ENCODE data around the gene FIGNL2.
A peak's percentile ranks its signal among the peaks of the same experiment; 100 is the strongest.

The FIGNL2 gene

DNA sequence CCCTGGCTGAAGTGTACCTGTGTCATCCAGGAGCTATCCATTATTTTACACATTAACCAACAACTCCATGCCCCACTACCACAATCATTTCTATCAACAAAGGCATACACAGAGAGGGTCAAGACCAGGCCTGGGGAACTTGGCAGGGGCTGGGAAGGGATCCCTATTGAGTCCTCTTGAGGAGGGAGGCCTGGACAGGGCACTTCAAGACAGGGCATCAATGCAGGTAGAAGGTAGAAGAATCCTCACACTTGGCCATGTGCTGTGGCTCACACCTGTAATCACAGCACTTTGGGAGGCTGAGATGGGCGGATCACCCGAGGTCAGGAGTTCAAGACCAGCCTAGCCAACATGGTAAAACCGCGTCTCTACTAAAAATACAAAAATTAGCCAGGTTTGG, 26.0 kb upstream of the FIGNL2 start:
- DNase-seq (ENCODE audit: low spot score) = no peak

DNA sequence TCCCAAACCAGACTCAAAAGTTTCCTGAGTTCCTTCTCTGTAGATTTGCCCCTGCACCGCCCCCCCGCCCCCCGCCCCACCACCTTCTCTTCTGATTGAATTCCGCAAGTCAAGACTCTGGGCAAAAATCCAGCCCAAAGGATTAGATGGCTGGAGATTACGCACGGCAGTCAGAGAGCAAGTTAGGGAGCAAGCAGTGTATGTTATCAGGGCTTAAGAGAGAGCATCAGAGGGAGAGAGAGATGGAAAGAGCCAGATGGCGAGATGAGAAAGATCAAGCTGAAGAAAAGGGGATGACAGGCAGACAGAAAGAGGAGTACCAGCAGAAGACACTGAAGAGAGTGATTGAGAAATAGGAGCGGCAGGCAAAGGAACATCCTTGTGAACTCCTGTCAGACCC, 25.5 kb upstream of the FIGNL2 start:
- no peak for DNase-seq (ENCODE audit: low spot score)

DNA sequence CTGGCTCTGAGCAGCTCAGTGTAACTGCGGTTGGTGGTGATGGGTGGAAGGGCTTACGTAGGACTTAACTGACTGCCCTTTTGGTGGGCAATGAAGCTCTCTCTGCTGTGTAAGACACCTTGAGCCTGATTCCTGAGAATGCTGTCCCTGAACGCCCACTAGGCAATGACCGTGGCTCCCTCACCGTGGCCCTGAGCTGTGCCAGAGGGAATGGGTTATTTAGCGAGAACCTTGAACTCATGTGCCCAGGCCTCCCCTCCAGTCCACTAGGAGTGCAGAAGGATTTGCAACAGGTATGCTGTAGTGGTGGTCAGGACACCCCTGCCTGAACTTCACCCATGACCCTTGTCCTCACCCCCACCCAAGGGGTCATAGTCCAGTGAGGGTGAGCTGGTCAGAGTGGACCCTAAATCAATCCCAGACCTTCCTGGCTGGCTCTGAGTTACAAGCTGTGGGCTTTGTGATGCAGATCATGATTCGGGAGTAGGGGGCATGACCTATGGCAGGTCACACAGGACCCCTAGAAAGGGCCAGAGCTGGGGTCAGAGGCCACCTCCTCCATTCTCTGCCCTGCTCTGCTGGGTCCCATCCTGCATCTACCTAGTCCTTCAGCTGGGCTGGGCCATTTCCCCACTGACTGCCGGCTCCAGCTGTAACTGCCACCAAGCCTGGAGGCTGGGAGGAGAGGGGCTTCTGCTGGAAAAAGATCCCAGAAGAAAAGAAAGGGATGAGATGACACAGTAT, 24.9 kb upstream of the FIGNL2 start:
- DNase-seq (ENCODE audit: low spot score) = no peak

DNA sequence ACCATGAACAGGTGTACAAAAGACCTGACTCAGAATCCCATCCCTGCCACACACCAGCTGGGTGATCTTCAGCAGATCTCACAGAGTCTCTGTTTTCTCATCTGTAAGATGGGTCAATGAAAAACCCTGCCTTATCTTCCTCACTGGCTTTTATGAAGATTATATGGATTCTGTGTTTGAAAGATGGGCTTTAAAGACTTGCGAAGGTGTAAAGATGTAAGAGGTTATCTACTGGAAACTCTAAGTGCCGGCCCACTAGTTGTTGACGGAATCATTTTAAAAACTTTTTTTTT, 24.1 kb upstream of the FIGNL2 start:
- no peak for DNase-seq (ENCODE audit: low spot score)

DNA sequence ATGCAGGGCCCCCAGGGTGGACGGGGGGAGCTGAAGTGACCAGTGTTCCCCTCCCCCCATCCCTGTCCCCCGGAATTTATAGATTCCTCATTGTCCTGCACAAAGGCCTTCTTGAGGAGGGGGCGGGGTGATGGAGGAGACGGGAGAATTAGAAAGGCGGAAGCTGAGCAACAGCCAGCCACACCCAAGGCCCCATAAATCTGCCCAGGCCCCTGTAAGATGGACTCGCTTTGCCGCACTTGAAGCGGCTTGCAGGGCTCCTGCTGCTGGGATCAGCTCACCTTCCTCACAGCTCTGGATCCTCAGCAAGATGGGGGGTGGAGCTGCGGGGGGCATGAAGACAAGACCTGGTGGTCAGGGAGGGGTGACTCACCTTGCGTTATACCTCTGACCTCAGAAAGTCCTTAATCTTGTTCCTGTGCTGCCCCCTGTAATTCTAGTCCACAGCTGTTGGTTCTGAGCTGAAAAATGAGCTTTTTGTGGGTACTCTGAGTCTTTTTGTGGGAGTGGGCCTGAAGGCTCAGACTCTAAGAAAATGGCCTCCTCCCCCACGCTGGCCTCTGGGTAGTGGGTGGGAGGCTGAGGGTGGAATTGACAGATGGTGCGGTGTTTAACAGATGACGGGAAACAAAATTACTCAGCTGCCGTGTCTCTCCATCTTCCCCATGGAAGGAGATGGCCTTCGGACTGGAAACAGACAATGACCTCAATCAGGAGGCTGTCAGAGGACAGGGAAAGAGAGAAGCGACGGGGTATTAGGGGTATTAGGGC, 23.6 kb upstream of the FIGNL2 start:
- DNase-seq (ENCODE audit: low spot score) = no peak

DNA sequence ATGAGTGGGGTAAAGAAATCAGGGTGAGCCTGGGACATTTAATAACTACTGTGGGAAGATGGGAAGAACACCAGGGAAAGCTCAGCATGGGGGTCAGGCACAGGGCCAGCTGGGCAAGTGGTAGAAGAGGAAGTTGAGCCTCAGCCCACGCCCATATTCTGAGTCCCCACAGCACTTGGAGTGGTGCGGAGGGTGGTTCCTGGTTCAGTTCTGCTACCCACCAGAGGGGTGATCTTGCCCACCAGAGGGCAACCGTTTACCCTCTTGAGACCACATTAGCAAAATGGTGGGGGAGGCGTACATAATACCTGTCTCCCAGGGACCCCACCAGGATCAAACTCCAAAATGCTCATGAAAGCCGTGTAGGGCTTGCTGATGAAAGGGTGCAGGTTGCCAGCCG, 22.6 kb upstream of the FIGNL2 start:
- peak; percentile 27 for DNase-seq (ENCODE audit: low spot score)

DNA sequence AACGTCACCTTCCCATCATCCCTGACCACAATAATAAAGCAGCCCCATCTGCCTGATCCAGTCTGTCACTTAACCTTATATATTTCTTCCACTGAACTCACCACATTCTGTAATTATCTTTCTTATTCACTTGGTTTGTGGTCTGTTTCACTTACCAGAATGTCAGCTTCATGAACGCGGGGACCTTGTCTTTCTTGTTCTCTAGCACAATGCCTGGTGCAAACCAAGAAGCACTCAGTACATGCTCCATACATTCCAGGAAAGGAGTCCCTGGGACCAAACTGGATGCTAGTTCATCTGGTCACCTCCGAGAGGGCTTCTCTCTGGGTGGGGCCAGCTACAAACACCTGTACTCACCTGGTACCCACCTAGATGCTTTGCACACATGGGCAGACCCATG, 22.0 kb upstream of the FIGNL2 start:
- no peak for DNase-seq (ENCODE audit: low spot score)

DNA sequence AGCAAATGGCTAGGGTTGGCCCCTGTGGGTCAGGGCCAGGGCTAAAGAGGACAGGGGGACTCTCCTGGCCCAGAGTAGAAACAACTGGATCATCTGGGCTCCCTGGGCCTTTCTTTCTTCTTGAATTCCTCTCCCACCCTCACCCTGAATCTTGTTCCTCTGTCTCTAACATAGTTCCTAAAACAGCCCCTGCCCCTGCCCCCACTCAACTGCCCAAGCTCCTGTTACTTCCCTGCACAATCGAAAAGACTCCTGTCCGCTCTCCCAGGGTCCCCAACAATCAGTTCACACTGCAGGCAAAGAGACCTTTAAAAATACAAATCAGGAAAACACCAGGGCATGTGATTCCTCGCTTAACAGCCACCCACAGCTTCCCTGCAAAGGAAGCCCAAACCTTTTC, 21.4 kb upstream of the FIGNL2 start:
- no peak for DNase-seq (ENCODE audit: low spot score)

DNA sequence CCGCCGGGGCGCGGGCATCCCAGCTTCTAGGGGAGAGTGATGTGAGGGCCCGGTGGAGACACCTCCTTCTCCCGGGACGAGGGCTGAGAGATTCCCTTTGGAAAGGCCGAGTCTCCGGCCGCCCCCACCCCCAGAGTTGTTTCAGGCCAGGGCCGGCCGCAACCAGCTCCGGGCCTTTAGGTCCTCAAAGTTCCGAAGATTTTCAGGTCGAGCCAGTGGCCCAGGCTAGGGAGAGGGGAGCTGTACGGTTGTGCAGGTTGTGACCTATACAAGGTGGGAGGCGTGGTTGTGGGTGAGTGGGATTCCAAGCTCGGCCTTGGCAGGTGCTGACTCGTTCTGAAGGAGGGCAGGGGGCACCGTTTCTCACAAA, 21.0 kb upstream of the FIGNL2 start:
- DNase-seq (ENCODE audit: low spot score) = no peak

DNA sequence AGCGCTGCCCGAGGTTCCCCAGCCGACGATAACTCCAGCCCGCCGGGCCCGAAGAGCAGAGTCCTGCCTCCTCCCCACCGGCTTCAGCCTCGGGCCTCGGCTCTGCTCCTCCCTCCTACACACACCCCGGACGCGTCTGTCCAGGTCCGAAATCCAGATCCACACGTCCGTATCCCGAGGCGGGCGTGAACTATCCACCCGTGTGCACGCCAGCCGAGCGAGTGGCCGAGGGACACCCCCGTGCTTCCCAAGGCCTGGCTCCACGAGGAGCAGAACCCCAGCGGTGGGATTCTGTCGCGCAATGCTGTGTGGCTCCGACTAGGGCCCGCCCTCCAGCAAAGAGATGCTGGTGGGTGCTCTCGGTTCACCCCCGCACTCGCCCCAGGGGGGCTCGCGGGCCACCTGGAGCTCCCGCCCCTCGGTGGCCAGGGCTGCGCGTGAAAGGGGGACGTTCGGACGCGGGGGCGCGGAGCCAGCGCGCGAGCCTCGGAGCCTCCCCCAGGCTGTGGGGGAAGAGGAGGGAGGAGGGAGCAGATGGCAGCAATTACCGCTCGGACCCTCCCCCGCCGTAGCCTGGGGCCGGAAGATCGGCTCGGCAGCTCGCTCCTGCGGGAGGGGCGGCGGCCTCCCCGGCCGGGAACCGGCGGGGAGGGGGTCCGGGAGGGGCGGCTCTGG, 20.4 kb upstream of the FIGNL2 start:
- DNase-seq (ENCODE audit: low spot score) = no peak

DNA sequence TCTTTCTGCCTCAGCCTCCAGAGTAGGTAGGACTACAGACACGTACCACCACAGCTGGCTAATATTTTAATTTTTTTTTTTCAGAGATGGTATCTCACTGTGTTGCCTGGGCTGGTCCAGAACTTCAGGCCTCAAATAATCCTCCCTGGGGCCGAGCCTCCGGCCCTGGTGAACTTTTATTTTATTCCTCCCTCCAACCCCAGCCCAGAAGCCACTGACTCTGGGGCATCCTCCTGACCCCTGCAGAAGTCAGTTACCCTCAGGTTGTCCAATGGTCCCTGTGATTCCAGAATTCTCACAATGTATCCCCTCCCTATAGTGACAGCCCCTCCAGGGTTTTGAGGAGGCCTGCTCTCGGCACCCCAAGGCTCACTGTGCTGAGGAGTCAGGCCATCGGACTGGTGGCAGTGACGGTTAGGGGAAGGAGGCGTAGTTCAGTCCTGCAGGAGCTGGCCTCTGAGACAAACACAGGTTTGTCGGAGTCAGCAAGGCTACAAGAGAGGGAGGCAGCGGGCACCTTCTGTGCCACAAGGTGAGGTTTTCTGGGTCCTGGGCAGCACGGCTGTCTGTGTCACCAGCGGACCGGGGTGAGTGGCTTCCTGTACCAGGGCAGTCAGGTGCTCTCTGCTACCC, 19.4 kb upstream of the FIGNL2 start:
- DNase-seq (ENCODE audit: low spot score) = no peak

DNA sequence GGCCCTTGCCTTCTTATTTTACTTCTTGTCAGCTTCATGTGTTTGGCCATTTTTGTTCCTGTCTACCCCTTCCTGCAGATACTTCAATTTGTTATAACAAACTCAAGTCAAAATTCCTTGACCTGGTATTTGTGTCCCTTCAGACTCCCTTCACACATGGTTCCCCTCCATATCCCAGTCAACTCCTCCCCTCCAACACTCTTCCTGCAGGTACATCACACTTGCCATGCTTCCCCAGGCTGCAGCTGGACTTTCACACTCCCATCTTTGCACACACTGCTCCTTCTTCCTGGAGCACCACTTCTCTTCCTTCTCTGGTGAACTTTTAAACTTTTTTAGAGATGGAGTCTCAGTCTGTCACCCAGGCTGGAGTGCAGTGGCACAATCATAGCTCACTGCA, 18.9 kb upstream of the FIGNL2 start:
- no peak for DNase-seq (ENCODE audit: low spot score)

DNA sequence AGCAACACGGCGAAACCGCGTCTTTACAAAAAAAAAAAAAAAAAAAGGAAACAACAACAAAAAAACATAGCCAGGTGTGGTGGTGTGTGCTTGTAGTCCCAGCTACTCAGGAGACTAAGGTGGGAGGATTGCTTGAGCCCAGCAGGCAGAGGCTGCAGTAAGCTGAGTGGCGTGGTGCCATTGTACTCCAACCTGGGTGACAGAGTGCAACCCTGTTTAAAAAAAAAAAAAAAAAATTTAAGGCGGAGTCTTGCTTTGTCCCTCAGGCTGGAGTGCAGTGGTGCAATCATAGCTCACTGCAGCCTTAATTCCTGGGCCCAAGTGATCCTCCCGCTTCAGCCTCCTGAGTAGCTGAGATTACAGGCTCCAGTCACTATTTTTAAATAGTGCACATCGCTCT, 18.2 kb upstream of the FIGNL2 start:
- no peak for DNase-seq (ENCODE audit: low spot score)

DNA sequence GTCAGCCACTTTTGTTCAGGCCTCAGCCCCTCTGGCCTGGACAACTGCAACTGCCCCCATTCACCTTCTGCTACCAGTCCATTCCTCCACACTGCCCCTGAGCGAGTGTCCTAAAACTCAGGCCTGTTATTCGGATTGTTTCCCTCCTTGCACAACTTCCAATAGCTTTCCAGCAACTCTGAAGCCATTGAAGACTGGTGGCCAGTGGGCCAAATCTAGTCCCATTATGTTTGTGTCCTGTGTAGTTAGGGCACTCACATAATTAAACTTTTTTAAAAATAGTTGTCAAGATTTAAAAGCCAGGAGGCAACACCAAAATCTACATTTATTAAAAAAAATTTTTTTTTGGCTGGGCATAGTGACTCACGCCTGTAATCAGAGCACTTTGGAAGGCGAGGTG, 17.8 kb upstream of the FIGNL2 start:
- DNase-seq (ENCODE audit: low spot score) = no peak

DNA sequence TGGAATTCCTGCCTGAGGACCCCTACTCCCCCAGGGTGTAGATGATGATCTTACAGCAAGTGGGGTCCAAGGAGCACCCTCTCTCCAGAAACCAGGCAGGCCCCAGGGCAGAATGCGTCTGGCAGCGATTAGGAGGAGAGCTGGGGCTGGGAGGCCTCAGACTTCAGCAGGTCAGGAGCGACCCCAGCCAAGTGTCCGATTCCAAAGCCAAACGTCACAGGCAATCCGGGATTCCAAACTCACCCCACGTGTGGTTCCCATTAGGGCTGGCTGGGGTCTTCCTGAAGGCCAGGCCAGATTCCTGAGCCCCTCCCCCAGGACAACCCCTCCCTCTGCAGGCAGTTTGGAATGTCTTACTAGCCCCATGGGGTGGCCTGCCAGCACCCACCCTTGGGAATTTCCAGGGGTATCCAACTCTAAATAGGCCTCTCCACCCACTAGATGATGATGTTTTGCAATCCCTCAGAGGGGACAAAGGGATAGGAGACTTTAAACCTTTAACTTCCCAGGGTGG, 17.3 kb upstream of the FIGNL2 start:
- DNase-seq (ENCODE audit: low spot score) = no peak

DNA sequence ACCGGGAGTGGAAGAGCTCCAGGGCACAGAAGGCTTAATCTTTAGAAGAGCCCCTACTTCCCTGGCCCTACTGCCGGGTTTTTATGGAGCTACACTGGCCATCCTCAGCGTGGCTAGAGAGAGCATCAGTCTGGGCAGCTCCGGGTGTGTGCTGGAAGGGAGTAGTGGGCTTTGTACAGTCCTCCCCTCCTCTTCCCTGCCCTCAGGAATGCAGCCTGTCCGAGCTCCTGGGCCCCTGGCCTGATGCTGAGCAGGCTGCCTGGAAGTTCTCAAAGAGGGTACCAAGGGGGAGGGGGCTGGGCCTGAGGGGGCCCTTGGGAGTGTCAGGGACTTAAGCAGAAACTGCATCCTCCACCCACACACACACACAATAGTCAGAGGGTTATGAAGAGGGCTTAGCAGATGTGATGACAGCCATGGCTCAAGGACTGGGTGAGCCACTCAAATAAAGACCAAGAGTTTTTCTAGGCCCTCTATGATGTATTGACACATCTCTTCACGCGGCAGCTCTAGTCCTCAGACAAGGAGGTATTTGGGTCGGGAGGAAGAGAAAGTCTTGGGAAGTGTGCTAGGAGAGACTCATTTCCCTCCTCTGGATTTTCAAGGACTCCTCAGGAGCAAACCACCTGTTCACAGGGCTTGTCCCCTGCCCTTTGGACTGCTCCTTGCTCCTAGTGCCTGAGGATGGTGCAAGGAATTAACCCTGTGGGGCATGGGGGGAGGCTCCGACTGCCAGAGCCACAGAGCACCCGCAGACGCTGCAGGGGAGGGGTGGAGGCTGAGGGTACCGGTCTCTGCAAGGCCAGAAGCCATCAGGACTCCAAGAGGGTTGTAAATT, 16.5 kb upstream of the FIGNL2 start:
- no peak for DNase-seq (ENCODE audit: low spot score)

DNA sequence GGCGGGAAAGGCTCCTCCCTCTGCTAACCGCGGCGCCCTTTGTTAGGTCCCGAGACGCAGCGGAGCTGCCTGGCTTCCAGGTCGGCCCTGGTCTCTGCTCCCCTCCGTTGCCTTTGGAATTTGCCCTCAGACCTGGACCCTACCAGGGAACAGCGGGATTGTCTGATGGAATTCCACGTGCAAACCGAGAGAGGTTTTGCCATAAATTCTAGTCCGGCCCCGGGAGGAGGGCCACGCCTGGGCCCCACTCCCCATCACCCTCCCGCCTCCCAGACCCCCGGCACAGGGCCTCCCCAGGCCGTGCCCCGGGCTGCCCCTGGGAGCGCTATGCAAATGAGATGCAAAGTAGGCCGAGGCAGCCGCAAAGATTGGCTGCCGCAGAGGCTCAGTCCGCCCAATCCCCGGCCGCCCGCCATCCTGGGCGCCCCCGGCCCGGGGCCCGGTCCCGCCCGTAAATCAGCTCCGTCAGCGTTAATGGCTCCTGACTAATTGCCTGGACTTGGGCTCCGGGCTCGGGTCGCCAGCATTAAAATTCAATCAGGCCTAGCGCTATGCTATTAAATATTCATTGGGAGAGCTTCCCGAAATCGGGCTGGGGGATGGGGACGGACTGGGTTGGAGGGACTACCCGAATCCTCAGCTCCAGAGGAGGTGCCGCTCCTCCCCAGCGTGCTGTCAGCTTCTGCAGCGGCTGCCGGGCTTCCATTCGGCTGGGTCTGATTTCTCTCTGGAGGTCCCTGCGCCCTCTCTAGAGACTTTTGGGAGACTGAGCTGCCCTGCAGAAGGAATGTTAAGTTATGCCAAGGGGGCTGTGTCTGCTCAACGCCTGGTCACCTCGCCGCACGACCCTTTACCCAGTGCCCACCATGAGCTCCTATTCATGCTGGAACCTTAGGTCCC, 15.7 kb upstream of the FIGNL2 start:
- no peak for DNase-seq (ENCODE audit: low spot score)

DNA sequence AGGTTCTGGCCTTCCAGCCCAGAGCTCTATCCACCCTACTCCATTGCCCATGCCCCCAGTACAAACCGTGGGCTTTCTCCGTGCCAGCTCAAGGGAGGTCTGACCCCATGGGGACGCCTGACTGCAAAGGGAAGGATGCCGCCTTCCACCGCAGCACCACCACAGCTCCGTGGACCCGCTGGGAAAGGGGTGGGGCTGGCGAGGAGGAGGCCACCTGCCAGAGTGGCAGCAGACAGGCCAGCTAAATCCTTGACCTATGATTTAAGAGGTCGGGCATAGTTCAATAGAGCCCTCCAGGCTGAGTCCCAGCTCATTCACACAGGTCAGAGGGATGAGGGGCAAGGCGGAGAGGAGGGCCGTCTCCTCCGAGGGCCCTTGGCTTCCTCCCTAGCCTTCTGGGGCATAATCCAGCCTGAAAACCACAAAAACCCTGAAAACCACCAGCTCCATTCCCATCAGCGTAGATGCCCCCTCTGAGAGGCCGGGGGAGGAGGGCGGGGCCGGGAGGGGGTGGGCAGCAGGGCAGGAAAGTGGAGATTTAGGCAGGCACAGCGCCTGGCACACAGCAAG, 14.9 kb upstream of the FIGNL2 start:
- no peak for DNase-seq (ENCODE audit: low spot score)

DNA sequence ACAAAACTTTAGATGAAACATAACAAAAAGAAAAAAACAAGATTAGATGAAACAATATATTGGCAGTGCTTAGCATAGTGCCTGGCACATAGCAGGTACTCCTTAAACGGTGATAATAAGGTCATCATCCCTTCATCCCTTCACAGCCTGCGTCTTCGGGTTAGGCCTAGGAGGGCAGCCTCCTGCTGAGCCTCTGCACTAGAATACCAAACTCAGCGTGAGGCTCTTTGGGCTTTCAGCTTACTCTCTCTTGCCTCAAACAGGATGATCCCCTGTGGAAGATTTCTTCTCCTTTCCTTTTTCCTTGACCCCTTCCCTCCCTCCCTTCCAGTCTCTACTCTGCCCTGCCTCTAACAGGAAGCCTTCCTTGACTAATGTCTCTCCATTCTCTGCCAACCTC, 14.4 kb upstream of the FIGNL2 start:
- no peak for DNase-seq (ENCODE audit: low spot score)

DNA sequence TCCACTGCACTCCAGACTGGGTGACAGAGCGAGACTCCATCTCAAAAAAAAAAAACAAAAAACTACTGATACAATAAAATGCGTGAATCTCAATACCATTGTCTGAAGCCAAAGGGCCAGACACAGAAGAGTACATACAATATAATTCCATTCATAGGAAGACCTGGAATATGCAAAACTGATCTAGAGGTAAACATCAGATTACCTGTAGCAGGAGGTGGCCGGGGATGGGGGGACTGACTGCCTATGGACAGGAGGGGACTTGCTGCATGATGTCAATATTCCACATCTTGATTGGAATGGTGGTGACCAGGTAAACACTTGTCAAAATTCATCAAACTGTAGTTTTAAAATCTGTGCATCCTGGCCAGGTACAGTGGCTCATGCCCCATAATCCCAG, 12.5 kb upstream of the FIGNL2 start:
- no peak for DNase-seq (ENCODE audit: low spot score)

All from NAMALWA (cell line).